ENCODE results near the gene VILL. TPM values are rescaled to one million over a fixed set of nuclear protein-coding genes. Genes with fewer than 3 reads are reported as not detected.

Gene VILL
- total RNA-seq, 2 donors from 2014 or later, result 3.6 to 10.4 TPM

DNA sequence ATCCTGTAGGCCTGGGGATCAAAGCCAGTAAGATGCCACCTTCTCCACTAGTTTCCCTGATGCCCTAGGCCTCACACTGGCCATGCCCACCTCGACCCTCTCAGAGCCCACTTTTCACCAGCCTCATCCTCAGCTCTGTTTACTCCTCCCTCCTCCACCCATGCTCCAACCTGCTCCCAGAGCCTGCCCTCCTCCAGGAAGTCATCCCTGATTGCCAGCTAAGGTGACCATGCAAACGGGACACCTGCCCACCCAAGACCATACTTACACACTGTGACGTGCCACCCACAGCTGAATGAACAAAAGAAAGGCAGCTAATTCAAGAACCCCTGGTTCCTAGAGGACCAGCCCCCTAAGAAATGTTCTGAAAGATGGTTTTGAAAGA, 29.7 kb downstream of the VILL start:
- H3K9me3 ChIP-seq, result no peaks in the 10 kb centered on the region
- H3K27me3 ChIP-seq, result no peaks in the 10 kb centered on the region
- no peak for ATAC-seq
- peaks cover 19% of the 10 kb centered on the region for H3K4me1 ChIP-seq
- no peak for DNase-seq
- H3K4me3 ChIP-seq, result no peak overlapping the region
- intact Hi-C loops (cut with DNase I), result no loop called here
- 56 to 57% methylated on average over 3 of the region's 3 CpGs for WGBS, 2 donors
- no peak overlapping the region for H3K27ac ChIP-seq
- TF ChIP-seq POLR2A (IDR thresholded peaks at IDR 0.05), result no peak
- TF ChIP-seq, protein P1, sequence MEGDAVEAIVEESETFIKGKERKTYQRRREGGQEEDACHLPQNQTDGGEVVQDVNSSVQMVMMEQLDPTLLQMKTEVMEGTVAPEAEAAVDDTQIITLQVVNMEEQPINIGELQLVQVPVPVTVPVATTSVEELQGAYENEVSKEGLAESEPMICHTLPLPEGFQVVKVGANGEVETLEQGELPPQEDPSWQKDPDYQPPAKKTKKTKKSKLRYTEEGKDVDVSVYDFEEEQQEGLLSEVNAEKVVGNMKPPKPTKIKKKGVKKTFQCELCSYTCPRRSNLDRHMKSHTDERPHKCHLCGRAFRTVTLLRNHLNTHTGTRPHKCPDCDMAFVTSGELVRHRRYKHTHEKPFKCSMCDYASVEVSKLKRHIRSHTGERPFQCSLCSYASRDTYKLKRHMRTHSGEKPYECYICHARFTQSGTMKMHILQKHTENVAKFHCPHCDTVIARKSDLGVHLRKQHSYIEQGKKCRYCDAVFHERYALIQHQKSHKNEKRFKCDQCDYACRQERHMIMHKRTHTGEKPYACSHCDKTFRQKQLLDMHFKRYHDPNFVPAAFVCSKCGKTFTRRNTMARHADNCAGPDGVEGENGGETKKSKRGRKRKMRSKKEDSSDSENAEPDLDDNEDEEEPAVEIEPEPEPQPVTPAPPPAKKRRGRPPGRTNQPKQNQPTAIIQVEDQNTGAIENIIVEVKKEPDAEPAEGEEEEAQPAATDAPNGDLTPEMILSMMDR (IDR thresholded peaks at IDR 0.05), result no peak
- peaks cover 0 to under 1% of the 10 kb centered on the region in 2 donors for H3K36me3 ChIP-seq (replicated peaks in 1 of 2; ENCODE audit: insufficient read depth in 1 of 2, low read depth in 2 of 2)

DNA sequence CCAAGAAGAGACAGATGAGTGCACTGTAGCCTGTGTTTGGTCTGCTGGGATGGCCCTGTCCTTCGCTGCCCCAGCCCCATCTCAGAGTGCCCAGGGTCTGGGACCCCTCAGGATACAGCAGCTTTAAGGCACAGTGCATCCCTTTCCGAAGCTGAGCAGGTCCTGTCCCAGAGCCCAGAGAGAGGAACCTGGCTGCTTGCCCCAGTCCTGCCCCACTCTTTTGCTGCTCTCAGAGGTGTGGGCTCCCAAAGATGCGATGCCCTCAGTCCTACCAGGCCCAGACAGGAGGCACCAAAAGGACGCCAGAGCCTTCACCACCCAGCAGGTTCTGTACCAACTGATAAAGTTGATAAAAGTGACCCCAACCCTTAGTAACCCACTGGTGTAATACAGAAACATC, 30.6 kb downstream of the VILL start:
- no peak for DNase-seq
- no peak for TF ChIP-seq POLR2A (IDR thresholded peaks at IDR 0.05)
- TF ChIP-seq, protein P1 (IDR thresholded peaks at IDR 0.05), result no peak
- H3K4me3 ChIP-seq, result no peak overlapping the region
- WGBS, 2 donors, result 85 to 100% methylated on average over 1 to 3 of the region's 4 CpGs
- H3K36me3 ChIP-seq (replicated peaks in 1 of 2; ENCODE audit: insufficient read depth in 1 of 2, low read depth in 2 of 2), result no peaks in the 10 kb centered on the region
- H3K27ac ChIP-seq, result no peak overlapping the region
- no peaks in the 10 kb centered on the region for H3K9me3 ChIP-seq
- ATAC-seq, result no peak
- intact Hi-C loops (cut with DNase I), result no loop called here
- no peaks in the 10 kb centered on the region for H3K27me3 ChIP-seq
- H3K4me1 ChIP-seq, result peaks cover 27% of the 10 kb centered on the region

DNA sequence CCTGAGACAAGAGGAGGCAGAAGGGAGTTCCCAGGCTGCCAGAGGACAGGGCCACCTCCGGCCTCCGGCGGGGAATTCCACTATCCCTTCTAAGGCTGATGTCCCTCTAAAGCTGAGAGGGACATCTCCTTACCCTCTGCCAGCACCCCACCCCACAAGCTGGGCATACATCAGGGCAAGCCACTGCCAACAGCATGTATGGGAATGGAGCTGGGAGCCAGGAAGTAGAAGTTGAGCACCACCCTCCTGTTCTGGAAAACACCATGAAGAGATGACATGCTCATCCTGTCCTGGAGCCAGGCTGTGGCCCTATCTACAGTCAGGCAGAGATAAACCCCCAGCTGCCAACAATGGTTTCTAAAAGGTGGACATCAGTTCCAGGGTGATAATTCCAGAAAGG, 31.7 kb downstream of the VILL start:
- TF ChIP-seq, protein P1 (IDR thresholded peaks at IDR 0.05), result no peak
- no peak for TF ChIP-seq POLR2A (IDR thresholded peaks at IDR 0.05)
- no peak for DNase-seq
- H3K27ac ChIP-seq, result no peak overlapping the region
- intact Hi-C loops (cut with DNase I), result no loop called here
- H3K27me3 ChIP-seq, result no peaks in the 10 kb centered on the region
- no peak overlapping the region for H3K4me3 ChIP-seq
- H3K4me1 ChIP-seq, result peaks cover 27% of the 10 kb centered on the region
- 29 to 77% methylated on average over 1 to 3 of the region's 3 CpGs for WGBS, 2 donors
- ATAC-seq, result no peak
- no peaks in the 10 kb centered on the region for H3K36me3 ChIP-seq (replicated peaks in 1 of 2; ENCODE audit: insufficient read depth in 1 of 2, low read depth in 2 of 2)
- no peaks in the 10 kb centered on the region for H3K9me3 ChIP-seq

DNA sequence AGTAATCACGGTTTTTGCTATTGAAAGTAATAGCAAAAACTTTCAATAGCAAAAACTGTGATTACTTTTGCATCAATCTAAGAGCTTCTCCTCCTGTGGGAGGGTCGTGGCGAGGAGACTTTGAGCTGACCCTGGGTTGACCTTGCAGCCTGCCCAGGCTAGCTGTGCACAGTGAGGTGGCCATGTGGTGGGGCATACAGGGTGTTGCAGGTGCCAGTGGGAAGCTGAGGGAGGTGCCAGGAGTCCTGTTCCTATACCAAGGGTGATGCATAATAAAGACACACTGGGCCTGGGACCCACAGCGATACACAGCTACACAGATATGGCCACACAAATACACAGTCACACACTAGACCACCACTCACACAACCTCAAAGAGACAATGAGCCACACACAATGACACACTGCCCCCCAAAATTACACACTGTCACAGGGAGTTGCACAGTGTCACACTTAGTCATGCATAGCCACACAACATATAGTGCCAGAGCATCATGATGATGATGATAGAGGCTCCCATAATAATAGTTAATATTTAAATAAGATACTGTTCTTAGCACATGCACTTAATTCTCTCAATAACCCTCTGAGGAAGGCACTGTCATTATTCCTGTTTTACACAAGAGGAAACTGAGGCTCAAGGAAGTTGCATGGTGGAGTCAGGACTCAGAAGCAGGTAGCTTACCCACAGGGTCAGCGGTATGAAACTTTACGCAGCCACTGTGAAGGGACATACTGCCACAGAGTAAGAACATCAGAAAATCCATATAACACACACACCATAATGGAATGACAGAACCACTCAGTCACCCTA, 32.5 kb downstream of the VILL start:
- Histone ChIP-seq H3K4me3 (no peak overlapping the region), H3K36me3 (replicated peaks in 1 of 2; ENCODE audit: insufficient read depth in 1 of 2, low read depth in 2 of 2) (no peaks in the 10 kb centered on the region), H3K27me3 (no peaks in the 10 kb centered on the region), H3K27ac (peak overlapping the region; percentile 83 to 94 (median 88)), H3K9me3 (no peaks in the 10 kb centered on the region), H3K4me1 (peaks cover 27% of the 10 kb centered on the region)
- ATAC-seq (no peak), DNase-seq (peak in 2 of 4 donors; percentile 11 to 14)
- no peak for TF ChIP-seq POLR2A (IDR thresholded peaks at IDR 0.05)
- TF ChIP-seq, protein P1 (IDR thresholded peaks at IDR 0.05), result no peak
- intact Hi-C loops (cut with DNase I), result no loop called here
- WGBS, 2 donors, result 75 to 80% methylated on average over 6 of the region's 6 CpGs

DNA sequence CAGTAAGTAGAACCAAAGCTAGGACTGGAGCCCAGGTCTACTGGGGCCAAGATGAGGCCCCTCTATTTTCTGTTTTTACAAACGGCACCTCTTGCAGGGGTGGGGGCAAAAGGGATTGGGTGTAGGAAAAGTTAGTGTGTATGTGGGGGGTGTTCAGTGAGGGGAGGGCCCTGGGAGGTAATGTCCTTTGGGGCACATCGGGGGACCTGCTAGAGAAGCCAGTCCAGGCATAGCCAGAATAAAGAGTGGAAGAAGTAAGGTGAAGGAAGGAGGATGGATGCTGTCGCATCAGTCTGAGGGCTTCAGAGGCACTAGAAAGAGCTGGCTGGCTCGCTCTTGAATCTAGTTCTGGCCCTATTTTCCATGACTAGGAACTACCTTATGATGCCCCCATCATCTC, 36.3 kb downstream of the VILL start:
- H3K4me3 ChIP-seq, result no peak overlapping the region
- TF ChIP-seq POLR2A (IDR thresholded peaks at IDR 0.05), result no peak
- TF ChIP-seq, protein P1 (IDR thresholded peaks at IDR 0.05), result no peak
- H3K9me3 ChIP-seq, result no peaks in the 10 kb centered on the region
- peaks cover 35% of the 10 kb centered on the region for H3K4me1 ChIP-seq
- intact Hi-C loops (cut with DNase I), result no loop called here
- no peak for ATAC-seq
- WGBS, 2 donors, result 80 to 81% methylated on average over 4 of the region's 4 CpGs
- H3K27ac ChIP-seq, result no peak overlapping the region
- H3K36me3 ChIP-seq (replicated peaks in 1 of 2; ENCODE audit: insufficient read depth in 1 of 2, low read depth in 2 of 2), result no peaks in the 10 kb centered on the region
- no peaks in the 10 kb centered on the region for H3K27me3 ChIP-seq
- no peak for DNase-seq

All from body of pancreas (tissue), 4 donors.